Measurements from ENCODE around the gene LRBA. TPM values are rescaled to one million over a fixed set of nuclear protein-coding genes. Genes with fewer than 3 reads are reported as not detected.

Gene LRBA
- polyA plus RNA-seq, 3 donors: 64.0 to 70.1 (median 67.0) TPM

DNA sequence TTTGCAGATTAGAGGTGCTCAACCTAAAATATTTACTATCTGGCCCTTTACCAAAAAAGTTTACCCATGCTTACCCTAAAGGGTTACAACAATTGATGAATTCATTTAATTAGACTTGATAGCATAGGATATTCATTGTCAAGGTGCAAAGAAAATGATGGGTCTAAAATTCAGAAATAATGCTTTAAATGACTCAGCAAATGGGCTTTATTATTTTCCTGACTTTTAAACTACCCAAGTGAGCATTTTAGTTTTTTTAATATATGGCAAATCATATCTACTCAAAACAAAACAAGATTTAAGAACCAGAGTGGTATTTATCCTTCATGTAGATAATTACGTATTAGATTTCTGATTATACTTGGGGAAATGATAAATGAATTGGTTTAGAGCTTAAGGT lies 701.1 kb downstream of the LRBA start:
- DNase-seq (ENCODE audit: extremely low read depth in 1 of 11, low read depth in 9 of 11, low spot score in 4 of 11): no peak

DNA sequence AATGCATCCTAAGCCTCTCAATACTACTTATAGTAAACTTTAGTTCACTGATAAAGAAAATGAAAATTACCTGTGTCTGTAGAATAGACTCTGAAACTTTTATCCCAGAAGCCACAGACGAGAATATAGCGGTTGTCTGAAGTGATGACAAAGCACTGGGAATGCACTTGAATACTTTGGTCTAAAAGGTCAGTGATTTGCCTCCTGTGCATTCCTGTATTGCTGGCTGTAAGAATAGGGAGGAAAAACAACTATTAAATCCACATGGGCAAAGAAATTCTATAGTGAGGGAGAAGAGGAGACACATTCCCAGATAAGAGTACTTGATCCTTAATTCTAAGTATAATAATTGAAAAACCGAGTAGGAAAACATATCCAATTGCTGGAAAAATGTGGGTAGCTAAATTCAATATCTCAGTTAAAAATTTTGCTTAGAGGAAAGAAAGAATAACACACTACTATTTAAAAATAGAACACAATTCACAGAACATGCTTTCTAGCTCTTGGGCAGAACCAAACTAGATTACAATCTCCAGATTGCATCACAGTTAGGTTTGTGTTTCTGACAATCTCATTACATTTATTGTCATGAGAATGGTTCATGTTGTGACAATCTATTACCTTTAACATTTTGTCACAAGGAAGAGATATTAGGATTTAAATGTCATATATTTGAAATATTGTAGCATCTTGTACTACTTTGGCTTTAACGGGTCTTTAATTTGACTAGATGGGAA lies 704.8 kb downstream of the LRBA start:
- DNase-seq (ENCODE audit: extremely low read depth in 1 of 11, low read depth in 9 of 11, low spot score in 4 of 11): no peak

DNA sequence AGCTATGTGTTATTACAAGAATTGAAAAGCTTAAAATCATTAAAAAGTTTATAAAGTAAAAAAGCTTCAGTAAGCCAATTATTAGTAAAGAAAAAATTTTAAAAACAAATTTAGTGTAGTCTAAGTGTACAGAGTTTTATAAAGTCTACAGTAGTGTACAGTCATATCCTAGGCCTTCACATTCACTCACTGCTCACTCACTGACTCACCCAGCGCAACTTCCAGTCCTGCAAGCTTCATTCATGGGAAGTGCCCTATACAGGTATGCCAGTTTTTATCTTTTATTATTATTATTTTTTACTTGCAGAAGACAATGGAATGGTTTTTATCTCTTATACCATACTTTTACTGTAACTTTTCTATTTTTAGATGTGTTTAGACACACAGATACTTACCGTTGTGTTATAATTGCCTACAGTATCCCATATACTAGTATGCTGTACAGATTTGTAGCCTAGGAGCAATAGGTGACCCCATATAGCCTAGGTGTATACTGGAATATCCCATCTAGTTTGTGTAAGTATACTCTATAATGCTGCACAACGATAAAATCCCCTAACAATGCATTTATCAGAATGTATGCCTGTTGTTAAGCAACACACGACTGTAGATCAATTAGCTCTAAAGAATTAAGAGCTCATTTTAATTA lies 706.1 kb downstream of the LRBA start:
- no peak for DNase-seq (ENCODE audit: extremely low read depth in 1 of 11, low read depth in 9 of 11, low spot score in 4 of 11)

DNA sequence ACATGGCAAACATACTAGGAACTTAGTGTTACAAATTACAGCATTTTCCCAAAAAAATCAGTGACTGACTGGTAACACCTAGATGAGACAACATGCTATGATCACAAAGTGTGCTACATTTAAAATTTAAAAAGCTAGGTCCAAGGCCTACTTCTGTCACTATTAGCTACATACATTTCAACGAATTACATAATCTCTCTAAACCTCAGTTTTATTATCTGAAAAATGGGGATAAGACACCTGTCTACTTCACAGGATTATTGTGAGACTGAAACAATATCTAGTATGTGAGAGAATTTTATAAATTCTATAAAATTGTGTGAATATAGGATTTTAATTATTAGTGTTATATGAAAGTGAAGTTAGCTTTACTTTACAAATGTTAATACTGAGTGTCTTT lies 708.4 kb downstream of the LRBA start:
- DNase-seq (ENCODE audit: extremely low read depth in 1 of 11, low read depth in 9 of 11, low spot score in 4 of 11): no peak

DNA sequence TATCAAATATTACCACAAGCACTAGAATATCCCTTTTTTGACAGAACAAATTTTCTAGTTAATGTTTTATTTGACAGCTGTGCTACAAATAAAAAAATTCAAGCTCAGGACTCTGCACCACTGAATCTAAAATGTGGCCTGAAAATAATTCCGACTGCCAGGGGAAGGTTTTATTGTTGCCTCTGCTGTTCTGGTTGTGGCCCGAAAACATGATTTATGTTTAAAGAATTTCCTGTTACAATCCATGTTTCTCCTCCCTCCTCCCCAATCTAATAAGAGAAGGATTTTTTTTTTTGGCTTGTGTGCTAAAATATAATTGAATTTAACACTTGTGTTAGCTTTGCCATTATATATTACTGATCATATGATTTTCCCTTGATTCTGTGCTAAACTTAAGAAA lies 709.1 kb downstream of the LRBA start:
- DNase-seq (ENCODE audit: extremely low read depth in 1 of 11, low read depth in 9 of 11, low spot score in 4 of 11): no peak

DNA sequence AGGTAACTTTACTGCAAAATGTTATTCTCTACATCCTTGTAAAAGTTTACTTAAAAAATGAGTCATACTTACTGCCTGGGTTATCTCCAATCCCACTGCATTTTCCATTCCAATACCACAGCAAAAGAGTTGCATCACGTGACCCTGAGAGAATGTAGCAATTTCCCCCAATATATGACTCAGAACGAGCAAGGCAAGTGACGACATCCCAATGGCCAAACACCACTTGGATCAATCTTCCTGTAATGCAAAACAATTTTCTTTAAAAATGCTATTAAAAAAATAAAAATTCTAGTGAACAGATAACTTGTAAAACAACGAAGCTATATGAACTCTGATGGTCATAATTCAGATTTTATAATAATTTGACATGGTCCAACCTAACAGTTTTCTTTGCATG lies 712.5 kb downstream of the LRBA start:
- DNase-seq (ENCODE audit: extremely low read depth in 1 of 11, low read depth in 9 of 11, low spot score in 4 of 11): no peak

DNA sequence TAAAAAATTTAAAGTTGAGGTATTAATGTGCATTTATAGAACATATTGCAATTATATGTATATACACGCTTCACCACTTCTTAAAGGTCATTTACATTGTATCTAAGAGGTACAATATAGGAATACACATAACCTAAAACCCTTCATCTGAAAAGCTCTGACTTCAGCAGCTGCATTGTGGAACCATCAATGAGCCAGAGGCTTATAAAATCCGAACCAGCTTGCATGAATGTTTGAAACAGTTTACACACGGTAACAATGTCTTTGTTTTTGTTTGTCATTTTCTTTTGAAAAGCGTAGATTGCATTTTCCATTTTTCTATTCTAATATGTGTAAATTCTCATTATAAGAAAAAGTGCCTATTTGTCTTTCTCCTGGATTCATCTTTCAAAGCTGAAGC lies 715.3 kb downstream of the LRBA start:
- no peak for DNase-seq (ENCODE audit: extremely low read depth in 1 of 11, low read depth in 9 of 11, low spot score in 4 of 11)

DNA sequence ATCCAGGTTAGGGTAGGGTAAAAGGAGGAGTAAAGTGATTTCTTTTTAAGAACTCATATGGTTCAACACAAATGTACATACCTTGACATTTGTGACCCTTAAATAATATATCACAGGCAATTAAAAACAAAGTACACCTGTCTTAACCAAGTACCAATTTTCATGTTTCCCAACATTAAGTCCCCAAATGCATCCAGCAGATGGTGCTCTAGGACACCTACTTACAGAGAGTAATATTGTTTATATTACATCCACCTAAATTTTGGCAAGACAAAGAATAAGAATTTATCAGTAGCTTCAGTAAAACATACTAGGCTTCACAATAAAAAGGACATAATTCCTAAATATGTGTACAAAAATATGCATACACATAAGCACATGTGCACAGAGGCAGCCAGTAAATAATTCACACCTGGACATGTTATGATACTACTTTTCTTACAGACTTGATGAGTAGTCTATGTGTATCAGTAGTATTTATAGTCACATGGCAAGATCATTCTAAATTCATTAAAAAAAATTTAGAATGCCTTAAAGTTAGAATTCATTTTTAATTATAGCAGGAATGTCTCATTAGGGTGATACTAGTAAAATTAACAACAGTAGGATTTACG lies 717.1 kb downstream of the LRBA start:
- peak in 10 of 11 donors; percentile 20 to 58 (median 30) for DNase-seq (ENCODE audit: extremely low read depth in 1 of 11, low read depth in 9 of 11, low spot score in 4 of 11)

DNA sequence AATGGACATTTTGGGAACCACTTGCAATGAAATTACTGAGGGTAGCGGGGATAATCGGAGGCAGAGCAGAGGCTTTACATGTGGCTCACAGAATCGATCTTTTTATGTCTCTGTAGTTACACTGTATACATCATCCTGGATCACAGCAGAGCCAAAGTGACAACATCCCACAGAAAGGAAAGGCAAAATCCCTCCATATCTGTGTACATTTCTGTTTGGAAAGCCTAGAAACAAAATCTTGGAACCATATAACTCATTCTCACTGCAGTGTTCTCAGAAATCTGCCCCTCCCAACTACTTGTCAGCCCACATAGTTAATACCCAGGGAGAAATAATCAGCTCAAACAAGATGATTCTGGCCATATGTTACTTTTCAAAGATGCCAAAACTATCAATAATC lies 725.2 kb downstream of the LRBA start:
- no peak for DNase-seq (ENCODE audit: extremely low read depth in 1 of 11, low read depth in 9 of 11, low spot score in 4 of 11)

DNA sequence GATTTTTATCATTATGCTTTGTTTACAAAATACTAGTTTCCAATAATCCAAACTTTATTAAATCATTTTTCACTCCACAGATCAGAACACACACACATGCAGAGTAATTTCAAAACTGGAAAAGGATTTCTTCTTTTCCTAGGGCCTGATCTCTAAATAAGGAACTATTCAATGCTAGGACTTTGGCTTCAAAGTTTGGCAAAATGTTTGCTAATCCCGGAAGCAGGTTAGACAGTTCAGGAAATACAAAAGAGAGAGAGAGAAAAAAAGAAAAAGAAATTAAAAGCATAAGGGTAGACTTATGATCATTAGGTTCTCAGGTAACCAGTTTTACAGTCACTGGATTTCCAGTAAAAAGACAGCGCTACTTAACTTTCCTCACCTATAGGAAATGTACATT lies 725.9 kb downstream of the LRBA start:
- no peak for DNase-seq (ENCODE audit: extremely low read depth in 1 of 11, low read depth in 9 of 11, low spot score in 4 of 11)

DNA sequence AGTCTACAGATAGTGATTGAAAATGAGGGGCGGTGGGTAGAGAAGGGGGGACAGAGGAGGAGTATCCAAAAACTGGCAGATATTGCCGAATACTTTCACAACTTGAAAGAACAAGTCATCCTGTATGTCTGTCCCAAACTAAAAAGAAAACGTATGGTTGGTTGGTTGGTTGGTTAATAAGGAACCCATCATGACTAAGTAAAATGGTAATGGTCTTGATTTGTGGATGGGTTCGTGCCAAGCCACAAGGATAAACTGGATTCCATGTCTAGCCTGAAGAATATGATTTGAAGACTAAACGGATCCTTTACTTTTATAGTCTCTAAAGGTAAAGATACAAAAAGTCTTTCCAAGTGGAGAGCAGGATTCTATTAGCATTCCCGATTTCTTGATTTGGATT lies 728.4 kb downstream of the LRBA start:
- no peak for DNase-seq (ENCODE audit: extremely low read depth in 1 of 11, low read depth in 9 of 11, low spot score in 4 of 11)

DNA sequence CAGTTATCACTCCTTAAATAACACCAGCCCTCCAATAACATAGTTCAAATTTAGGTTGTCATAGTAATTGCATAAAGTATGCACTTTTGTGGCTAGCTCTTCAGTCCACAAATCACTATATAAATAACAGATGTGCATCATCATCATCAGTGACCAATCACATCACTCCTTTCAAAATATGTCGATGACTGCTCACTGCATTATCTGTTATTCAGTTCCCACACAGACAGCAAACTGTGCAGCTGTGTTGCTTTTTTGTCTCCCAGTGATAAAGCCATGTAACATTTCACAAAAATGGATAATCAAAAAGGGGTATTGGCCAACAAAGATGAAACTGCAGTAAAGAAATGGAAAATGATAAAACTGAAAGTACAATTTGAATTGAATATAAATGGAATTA lies 731.4 kb downstream of the LRBA start:
- no peak for DNase-seq (ENCODE audit: extremely low read depth in 1 of 11, low read depth in 9 of 11, low spot score in 4 of 11)

DNA sequence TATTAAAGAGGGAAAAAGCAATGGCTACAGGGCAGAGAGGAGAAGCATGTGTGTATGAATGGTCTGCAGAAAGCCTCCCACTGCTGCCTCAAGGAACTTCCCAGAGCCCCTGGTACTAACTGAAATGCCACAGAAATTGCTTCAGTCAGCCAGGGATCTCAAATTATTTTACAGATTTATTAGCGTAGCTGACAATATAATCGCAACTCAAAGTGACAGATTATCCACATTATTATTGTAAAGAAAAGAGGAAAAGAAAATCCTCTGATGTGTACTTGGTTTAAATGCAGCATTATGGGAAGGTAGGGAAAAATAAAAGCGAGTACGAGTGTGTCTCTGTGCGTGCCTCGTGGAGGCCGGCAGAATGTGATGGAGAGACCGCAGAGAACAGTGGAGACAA lies 734.1 kb downstream of the LRBA start:
- no peak for DNase-seq (ENCODE audit: extremely low read depth in 1 of 11, low read depth in 9 of 11, low spot score in 4 of 11)

DNA sequence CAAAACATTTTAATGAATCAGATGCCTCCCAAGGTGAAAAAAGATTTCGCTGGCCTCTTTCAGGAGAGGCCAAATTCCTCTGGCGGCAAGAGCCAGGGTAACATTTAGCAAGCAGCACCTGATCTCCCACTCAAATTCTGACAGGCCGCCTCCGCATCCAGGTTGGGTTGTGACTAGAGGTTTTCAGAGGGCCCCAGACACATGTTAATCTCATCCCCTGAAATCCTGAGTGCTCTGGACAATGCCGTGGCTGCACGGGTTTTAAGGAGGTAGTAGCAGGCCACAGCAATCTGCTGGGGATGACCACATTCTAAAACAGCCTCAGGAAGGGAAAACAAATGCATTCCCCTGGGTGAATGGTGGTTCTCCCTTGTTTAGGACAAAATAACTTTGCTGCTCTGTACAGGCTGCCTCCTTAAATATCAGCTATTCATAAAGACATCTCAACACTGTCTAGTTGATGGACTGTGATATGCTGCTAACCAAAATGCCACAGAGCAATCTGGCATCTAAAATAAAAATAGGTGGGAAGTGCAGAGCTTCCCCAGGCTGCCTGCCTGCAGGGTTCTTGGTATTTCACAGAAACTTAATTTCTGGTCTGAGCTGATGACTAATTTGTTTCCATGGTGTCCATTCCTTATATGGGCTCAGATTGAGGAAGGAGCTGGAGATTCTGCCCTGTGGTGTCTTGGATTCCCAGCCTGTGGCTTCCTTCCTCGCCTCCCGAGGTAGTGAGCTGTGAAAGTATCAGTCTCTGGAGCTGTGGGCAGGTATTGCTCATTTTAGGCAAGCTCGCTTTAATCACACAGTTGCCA lies 734.8 kb downstream of the LRBA start:
- DNase-seq (ENCODE audit: extremely low read depth in 1 of 11, low read depth in 9 of 11, low spot score in 4 of 11): no peak

DNA sequence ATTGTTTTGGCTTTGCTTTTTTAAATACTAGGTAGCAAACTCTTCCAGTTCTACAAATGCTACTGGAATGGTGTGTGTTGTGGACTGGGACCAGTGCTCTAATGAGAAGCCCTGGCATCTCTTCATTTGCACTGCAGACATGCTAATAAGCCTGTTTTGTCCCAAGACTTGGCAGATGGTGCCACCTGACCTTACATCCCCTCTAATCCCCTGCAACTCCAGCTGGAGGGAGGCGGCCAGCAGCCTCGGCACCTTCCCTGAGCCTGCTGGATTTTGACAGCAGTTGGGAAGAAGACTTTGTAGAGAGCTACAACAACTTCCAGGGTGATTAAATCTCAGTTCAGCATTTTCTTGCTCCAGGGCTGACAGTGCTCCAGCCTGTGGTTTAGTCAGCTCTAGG lies 736.9 kb downstream of the LRBA start:
- no peak for DNase-seq (ENCODE audit: extremely low read depth in 1 of 11, low read depth in 9 of 11, low spot score in 4 of 11)

DNA sequence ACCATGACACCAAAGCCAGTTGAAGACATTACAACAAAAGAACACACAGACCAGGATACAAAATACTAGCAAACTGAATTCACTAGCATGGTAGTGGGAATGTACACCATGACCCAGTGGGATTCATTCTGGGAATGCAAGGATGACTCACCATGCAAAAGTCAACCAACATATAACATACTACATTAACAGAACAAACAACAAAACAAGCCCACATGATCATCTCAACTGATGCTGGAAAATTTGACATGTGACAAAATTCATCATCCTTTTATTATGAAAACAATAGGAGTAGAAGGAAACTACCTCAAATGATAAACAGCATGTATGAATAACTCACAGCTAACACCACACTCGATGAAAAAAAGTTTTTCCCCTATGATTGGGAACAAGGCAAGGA lies 746.6 kb downstream of the LRBA start:
- no peak for DNase-seq (ENCODE audit: extremely low read depth in 1 of 11, low read depth in 9 of 11, low spot score in 4 of 11)

DNA sequence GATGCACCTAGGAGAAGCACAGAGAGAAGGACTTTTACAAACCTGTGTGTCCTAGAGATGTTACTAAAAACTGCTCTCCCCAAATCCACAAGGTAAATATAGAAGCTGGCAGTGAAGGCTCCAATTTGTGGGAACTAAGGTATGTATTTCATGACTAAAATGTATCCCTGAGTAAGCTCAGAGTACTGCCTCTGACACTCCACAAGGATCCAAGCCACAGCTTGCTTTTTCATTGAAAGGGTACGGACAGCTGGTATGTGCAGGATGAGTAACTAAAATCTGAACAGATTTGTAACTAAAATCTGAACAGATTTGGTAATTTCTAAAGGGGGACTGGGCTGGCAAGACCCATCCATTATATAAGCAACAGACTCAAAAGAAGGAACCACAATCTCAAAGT lies 749.3 kb downstream of the LRBA start:
- DNase-seq (ENCODE audit: extremely low read depth in 1 of 11, low read depth in 9 of 11, low spot score in 4 of 11): no peak

DNA sequence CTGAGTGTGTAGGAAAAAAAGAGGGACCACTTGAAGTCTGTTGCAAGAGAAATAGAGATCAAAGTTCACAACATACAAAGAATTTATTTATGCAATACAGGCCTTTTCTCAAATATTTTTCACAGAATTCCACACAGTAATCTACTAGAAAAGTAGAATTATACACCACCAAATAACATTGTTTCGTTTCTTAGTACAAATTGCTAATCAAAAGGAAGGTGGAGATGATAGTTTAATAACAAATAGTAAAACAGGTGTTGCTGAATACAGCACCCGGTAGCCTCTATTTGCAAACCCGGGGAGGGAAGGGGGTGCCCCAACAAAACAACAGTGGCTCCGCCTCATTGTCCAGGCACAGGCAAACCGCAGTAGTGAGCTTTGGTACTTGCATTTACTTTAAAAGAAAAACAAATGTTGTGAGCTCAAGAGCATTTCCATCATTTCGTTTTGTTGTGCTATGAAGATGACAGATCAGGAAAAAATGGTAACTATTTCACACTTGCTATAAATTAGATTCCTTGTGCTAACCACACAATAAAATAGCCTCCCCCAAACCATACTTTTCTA lies 750.4 kb downstream of the LRBA start:
- DNase-seq (ENCODE audit: extremely low read depth in 1 of 11, low read depth in 9 of 11, low spot score in 4 of 11): no peak

DNA sequence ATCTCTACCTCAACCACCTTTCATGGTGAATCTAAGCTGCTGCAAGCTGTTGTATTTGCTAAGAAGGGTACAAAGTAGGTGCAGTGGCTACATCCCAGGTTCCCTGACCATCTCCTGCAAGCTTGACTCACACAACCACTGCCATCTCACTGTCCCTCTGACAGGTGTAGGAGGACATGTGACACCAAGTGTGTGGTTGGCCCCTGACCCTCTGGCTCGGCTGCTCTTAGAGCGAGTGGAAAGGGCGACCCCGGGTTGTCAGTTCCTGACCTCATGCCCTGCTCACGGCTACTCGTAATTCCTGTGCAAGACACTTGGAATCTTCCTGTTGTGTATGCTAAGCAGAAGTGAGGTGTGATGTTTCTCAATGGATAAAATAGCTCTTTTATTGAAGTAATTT lies 752.5 kb downstream of the LRBA start:
- DNase-seq (ENCODE audit: extremely low read depth in 1 of 11, low read depth in 9 of 11, low spot score in 4 of 11): no peak

DNA sequence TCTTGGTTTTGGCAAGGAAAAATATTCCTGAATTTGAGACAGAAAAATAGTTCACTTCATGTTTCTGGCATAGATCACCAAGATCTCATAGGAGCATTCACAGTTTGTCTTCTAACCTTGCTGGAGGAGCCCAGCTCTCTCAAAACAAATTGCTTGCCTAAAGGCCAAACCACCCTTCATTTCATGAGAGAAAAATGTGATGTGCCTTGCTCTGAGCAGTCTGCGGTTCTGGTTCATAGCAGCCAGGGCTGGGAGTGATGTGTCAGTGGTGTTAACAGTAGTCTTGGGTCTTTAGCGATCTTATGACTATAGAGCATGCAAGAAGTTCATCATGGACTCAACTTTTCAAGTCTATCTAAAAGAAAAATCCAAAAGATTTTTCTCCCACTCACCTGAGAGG lies 753.5 kb downstream of the LRBA start:
- no peak for DNase-seq (ENCODE audit: extremely low read depth in 1 of 11, low read depth in 9 of 11, low spot score in 4 of 11)
